Rectal smooth muscle tissue (tissue), 1 donor: Measurements from ENCODE around the gene HYDIN.

Experiments
- H3K27ac ChIP-seq: one replicate; pipeline ENCODE4 v1.7.0; 2013; ENCODE audit warnings: low read depth, low read length, inconsistent platforms
- H3K27me3 ChIP-seq: one replicate; pipeline ENCODE4 v1.7.0; 2013; ENCODE audit warnings: low read length; ENCODE audit not compliant: control insufficient read depth, insufficient read depth
- H3K36me3 ChIP-seq: one replicate; pipeline ENCODE4 v1.7.0; 2013; ENCODE audit warnings: low read length; ENCODE audit not compliant: control insufficient read depth, insufficient read depth
- H3K4me1 ChIP-seq: one replicate; pipeline ENCODE4 v1.7.0; 2013; ENCODE audit warnings: low read length; ENCODE audit not compliant: control insufficient read depth, insufficient read depth
- H3K4me3 ChIP-seq: one replicate; pipeline ENCODE4 v1.7.0; 2013; ENCODE audit warnings: low read length
- H3K9ac ChIP-seq: one replicate; pipeline ENCODE4 v1.7.0; 2013; ENCODE audit warnings: low read length

The HYDIN gene

DNA sequence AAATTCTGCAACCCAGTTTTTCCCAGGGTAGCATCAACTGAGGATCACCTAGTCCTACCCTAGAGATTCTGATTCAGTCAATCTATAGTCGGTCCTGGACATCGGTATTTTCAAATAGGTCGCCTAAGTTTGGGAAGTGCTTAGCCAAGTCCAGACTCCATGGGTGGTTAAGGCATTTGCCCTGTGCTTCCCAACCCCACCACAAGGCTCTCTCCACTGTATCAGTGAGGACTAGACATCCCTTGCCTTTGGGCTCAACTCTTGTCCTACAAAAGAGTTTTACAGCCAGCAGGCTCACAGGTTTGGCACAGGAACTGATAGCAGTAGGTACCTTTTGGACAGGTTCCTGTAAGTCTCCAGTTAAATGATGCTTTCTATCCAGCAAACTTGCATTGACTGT lies 13.8 kb downstream of the HYDIN start:
- Histone ChIP-seq H3K9ac (no peak overlapping the region), H3K36me3 (no peaks in the 10 kb centered on the region), H3K27me3 (peaks cover 2% of the 10 kb centered on the region), H3K4me1 (no peaks in the 10 kb centered on the region), H3K4me3 (no peak overlapping the region), H3K27ac (no peak overlapping the region)

DNA sequence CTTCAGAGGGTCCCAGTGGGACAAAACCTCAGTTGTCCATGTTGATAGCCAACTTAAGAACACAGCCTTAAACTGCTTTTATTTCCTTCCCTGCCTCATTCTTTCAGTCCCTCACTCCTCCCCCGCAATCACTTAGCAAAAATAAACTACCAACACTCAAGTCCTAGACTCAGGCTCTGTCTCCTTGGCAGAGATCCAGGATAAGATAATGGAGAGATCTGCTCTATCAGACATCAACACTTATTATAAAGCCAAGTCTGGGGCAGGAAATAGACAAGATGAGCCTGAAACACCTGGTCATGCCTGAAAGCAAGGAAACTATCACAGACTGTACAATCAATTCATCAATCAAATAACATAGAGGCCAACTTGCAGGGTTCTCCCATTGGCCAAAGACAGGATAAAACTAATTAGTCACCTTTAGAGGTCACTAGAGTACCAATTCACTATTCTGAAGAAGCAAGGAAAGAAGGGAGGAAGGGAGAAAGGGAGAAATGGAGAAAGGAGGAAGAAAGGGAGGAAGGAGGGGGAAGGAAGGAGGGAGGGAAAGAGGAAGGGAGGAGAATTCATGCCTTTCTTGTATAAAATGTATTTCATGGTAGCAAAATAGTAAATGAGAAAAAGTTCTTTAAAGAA lies 15.7 kb downstream of the HYDIN start:
- no peak overlapping the region for H3K4me3 ChIP-seq
- H3K9ac ChIP-seq = no peak overlapping the region
- H3K36me3 ChIP-seq = no peaks in the 10 kb centered on the region
- H3K27me3 ChIP-seq = peaks cover 2% of the 10 kb centered on the region
- no peaks in the 10 kb centered on the region for H3K4me1 ChIP-seq
- H3K27ac ChIP-seq = no peak overlapping the region

DNA sequence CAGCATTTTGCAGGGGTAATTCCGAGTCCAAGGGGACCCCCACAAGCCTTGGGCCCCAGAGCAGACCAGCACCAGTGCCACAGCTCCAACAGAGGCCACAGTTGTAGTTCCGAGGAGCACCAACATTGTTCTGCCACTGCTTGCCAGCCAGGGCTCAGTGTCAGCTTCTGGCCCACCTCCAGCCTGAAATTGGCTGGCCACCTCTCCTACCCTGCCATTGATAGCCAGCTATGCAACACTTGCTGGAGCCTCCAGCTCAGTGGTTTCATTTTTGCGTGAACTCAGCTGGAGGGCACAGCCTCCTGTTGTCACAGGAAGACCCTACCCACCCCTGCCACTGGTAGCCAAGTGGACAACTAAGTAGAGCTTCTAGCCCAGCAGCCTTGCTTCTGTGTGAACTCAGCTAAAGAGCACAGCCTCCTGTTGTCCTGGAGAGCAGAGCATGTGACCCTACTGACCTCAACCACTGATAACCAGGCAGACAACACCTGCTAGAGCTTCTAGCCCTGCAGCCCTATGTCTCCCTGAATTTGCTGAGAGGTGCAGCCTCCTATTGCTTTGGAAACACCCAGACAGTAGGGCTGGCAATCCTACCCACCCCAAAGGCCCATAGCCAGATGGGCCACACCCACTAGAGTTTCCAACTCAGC lies 24.9 kb downstream of the HYDIN start:
- Histone ChIP-seq H3K27me3 (no peaks in the 10 kb centered on the region), H3K4me3 (no peak overlapping the region), H3K9ac (no peak overlapping the region), H3K4me1 (no peaks in the 10 kb centered on the region), H3K36me3 (no peaks in the 10 kb centered on the region), H3K27ac (no peak overlapping the region)

DNA sequence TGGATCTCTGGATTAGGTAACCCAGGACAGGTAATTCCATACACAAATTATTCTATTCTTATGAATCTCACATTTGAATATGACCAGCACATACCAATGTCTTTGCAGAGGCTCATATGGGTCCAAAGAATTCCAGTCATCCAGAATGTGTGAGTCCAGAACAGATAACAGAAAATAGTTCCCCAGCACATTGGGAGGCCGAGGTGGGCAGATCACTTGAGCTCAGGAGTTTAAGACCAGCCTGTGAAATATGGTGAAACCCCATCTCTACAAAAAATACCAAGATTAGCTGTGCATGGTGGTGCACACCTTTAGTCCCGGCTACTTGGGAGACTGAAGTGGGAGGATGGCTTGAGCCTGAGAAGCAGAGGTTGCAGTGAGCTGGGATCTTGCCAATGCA lies 26.9 kb downstream of the HYDIN start:
- no peaks in the 10 kb centered on the region for H3K36me3 ChIP-seq
- no peaks in the 10 kb centered on the region for H3K4me1 ChIP-seq
- H3K4me3 ChIP-seq = no peak overlapping the region
- no peaks in the 10 kb centered on the region for H3K27me3 ChIP-seq
- H3K9ac ChIP-seq = no peak overlapping the region
- H3K27ac ChIP-seq = no peak overlapping the region

DNA sequence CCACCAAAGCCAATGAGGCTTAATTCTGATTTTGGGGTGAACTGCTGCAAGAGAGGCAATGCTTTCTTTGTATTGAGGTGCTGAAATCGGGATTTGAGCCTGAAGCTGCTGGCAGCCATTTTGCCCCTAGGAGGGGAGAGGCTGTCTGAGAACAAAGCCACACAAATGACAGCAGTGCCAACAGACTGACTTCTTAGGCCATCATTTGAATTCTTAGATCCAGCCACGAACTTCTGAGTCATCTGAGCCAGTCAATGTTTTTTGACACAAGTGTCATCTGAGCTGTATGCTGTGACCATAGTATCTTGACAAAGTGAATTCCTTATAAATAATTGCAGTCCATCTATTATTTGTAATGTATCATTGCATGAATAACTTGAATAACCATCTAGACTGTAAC lies 29.0 kb downstream of the HYDIN start:
- Histone ChIP-seq H3K4me1 (no peaks in the 10 kb centered on the region), H3K27ac (no peak overlapping the region), H3K27me3 (no peaks in the 10 kb centered on the region), H3K36me3 (no peaks in the 10 kb centered on the region), H3K4me3 (no peak overlapping the region), H3K9ac (no peak overlapping the region)

DNA sequence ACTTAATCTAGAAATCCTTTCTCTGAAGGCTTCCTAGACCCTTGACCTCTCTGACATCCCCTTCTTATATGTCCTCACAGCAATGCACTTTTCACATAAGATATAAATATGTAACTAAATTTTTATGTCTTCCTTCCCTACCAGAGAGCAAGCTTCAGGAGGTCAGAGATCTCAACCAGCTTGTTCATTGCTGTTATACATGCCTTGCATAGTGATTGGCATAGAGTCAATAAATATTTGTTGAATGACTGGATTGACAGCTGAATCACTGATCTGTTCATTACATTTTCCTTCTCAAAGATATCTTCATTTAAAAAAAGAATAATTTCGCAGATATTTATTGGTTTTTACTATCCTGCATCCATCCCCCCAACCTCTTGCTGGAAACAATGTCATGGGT lies 29.5 kb downstream of the HYDIN start:
- no peaks in the 10 kb centered on the region for H3K4me1 ChIP-seq
- H3K9ac ChIP-seq = no peak overlapping the region
- no peaks in the 10 kb centered on the region for H3K36me3 ChIP-seq
- H3K4me3 ChIP-seq = no peak overlapping the region
- H3K27ac ChIP-seq = no peak overlapping the region
- no peaks in the 10 kb centered on the region for H3K27me3 ChIP-seq

DNA sequence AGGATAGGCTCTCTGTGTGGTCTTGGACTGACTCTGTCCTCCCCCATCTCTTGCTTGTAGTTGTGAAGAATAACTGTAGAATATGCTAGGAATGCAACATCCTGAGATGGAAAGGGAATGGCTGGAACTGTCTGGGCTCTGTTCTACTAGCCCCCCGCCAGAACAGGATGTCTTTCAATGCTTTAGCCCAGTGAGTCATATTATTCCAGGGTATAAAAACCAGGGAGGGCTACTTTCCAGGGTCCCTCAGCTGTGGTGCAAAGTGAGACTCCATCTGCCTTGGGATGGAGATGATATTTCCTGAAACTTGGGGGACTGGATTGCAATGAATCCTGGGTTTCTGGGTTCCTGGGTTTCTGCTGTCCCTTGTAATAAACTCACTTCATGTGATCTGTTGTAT lies 32.1 kb downstream of the HYDIN start:
- Histone ChIP-seq H3K4me1 (no peaks in the 10 kb centered on the region), H3K9ac (no peak overlapping the region), H3K4me3 (no peak overlapping the region), H3K27me3 (no peaks in the 10 kb centered on the region), H3K27ac (no peak overlapping the region), H3K36me3 (no peaks in the 10 kb centered on the region)

DNA sequence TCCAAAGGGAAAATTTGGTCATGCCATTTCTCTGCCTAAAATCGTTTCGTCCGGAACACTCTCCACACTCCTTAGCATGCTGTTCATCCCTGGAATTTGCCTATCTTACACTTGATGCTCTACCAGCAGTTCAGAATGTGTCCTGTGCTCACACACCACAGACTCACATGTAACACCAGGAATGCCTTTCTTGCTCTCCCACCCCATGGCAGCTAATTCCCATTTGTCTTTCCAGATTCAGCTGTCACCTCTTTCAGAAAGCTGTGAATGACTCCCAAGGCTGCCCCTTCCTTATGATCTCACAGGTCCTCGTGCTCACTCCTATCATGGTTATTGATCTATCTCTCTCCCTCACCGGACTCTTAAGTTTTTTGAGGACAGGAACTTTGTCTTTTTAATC lies 38.1 kb downstream of the HYDIN start:
- Histone ChIP-seq H3K4me1 (no peaks in the 10 kb centered on the region), H3K27me3 (no peaks in the 10 kb centered on the region), H3K36me3 (no peaks in the 10 kb centered on the region), H3K27ac (no peak overlapping the region), H3K9ac (no peak overlapping the region), H3K4me3 (no peak overlapping the region)

DNA sequence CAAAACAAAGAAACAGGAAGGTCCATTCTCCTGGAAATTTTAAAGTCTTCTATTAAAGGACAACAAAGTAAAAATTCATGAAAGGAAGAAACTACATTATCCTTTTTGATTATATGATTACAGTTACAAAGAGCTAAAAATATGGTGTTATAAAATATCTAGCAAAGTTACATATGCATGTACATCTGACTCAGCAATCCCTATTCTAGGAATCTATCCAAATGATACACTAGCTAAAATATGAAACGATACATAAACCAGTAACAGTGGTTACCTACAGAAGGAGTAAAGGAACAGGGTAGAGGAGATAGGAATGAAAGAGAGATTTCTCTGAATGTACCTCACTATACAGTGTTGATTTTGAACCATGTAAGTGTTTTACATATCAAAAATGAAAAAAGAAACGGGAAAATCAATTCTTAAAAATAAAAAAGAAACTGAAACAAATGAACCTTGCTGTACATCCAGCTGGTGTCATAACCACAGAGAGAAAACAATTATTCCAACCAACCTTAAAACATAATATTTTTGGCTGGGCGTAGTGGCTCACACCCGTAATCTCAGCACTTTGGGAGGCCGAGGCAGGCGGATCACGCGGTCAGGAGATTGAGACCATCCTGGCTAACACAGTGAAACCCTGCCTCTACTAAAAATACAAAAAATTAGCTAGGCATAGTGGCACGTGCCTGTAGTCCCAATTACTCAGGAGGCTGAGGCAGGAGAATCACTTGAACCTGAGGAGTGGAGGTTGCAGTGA lies 41.4 kb downstream of the HYDIN start:
- Histone ChIP-seq H3K27me3 (no peaks in the 10 kb centered on the region), H3K36me3 (no peaks in the 10 kb centered on the region), H3K27ac (no peak overlapping the region), H3K4me1 (no peaks in the 10 kb centered on the region), H3K9ac (no peak overlapping the region), H3K4me3 (no peak overlapping the region)

DNA sequence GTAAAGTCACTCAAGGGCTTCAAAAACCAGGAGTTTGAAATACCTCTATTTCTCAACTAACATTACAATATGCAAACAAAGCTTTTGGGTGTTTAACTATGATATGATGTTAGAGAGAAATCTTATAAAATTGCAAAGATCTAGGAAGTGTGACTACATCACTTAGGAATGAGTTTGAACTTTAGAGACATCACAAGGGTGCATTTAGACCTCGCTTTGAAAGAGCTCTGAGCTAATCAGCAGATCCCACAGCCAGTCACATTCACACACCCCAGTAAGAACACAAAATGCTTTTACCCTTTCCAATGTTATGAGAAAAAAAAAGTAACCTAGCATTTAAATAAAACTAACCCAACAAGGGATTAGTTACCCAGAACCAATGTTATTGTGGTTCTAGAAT lies 45.2 kb downstream of the HYDIN start:
- Histone ChIP-seq H3K27me3 (no peaks in the 10 kb centered on the region), H3K4me1 (no peaks in the 10 kb centered on the region), H3K9ac (no peak overlapping the region), H3K27ac (no peak overlapping the region), H3K4me3 (no peak overlapping the region), H3K36me3 (no peaks in the 10 kb centered on the region)

DNA sequence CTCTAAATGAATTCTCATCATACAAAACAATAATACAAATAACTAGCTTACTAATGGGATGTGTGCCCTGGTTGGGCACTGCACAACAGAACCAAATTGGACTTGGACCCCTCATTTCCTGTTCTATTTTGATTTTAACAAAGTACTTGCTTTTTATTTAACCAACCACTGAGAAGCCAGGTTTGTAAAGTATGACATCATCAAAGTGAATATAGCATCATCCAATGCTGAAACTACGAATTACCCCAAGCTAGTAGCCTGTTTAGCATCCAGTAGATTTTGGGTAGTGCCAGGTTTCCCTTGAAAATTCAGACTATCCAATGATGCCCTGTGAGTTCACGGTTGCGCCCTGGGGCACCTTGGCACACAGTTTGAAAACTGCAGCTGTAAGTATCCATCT lies 51.0 kb downstream of the HYDIN start:
- no peak overlapping the region for H3K27ac ChIP-seq
- no peaks in the 10 kb centered on the region for H3K4me1 ChIP-seq
- no peak overlapping the region for H3K9ac ChIP-seq
- no peaks in the 10 kb centered on the region for H3K27me3 ChIP-seq
- H3K4me3 ChIP-seq = no peak overlapping the region
- no peaks in the 10 kb centered on the region for H3K36me3 ChIP-seq

DNA sequence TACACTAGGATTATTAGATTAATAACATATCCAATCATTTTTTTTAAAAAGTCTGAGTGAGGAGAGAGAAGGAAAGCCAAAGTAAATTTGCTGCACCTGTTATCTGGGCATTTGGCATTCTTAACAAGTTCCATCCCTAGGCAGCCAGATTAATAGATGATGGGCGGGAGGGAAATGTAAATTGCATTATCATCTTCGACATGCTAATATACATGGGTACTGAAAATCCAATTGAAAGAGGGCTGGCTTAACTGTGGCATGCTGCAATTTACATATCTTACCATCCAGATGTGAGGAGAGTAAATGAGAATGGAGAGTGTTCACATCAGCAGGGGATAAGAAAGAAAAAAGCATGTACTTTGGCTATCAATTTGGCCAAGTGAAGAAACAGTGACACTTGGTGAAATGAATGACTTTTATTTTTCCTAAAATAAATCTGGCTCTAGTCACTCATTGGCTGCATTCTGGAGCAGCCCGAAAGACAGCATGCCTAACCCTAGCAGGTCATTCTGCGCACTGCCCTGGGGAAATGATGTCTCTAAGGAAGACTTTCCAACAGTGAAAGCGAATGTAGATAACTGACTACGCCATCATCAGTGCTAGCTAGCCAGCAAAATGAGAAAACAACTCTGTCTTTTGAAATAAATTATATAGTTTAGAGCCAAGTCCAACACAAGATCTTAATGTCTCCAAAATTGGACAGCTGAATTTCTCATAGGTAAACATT lies 57.9 kb downstream of the HYDIN start:
- no peak overlapping the region for H3K9ac ChIP-seq
- H3K27ac ChIP-seq = no peak overlapping the region
- no peaks in the 10 kb centered on the region for H3K4me1 ChIP-seq
- no peaks in the 10 kb centered on the region for H3K27me3 ChIP-seq
- no peak overlapping the region for H3K4me3 ChIP-seq
- no peaks in the 10 kb centered on the region for H3K36me3 ChIP-seq
